Upper lobe of left lung (tissue), 4 donors: ENCODE results near the gene COCH.
"Not testable (repeated sequence)": the region's sequence is repeated elsewhere in the genome, so short reads cannot be mapped to it uniquely, and the experiment has no call there.

ENCODE experiments used
- CTCF ChIP-seq, 6 experiments: fragments of 450-650 bp in 4 of 6; fragments of 200-600 bp in 2 of 6; sonication (generic) in 2 of 6; IDR thresholded peaks; one replicate each; pipeline ENCODE4 v1.5.1; 2016 to 2019; ENCODE audit warnings: antibody characterized with exemption in 6 of 6
- POLR2AphosphoS5 ChIP-seq, 2 donors: sonication (generic); formaldehyde crosslinking; IDR thresholded peaks; one replicate each; pipeline ENCODE4 v1.5.1; 2017; ENCODE audit warnings: antibody characterized with exemption in 2 of 2

- TF ChIP-seq POLR2AphosphoS5, CTCF (IDR thresholded peaks at IDR 0.05): not testable (repeated sequence)
Measured at GRCh38 chr14:30933937-30934336, 59.6 kb downstream of the COCH start.
